Stimulated activated CD8-positive, alpha-beta memory T cell treated with anti-CD3 and anti-CD28 coated beads, Interleukin-4, amount 100 ng/mL, for 48 hours (primary cell): ENCODE data around the gene CAPN5.

Experiments
- DNase-seq: peaks from one replicate; pipeline ENCODE4 v3.0.0-alpha.2; 2020

The CAPN5 gene

DNA sequence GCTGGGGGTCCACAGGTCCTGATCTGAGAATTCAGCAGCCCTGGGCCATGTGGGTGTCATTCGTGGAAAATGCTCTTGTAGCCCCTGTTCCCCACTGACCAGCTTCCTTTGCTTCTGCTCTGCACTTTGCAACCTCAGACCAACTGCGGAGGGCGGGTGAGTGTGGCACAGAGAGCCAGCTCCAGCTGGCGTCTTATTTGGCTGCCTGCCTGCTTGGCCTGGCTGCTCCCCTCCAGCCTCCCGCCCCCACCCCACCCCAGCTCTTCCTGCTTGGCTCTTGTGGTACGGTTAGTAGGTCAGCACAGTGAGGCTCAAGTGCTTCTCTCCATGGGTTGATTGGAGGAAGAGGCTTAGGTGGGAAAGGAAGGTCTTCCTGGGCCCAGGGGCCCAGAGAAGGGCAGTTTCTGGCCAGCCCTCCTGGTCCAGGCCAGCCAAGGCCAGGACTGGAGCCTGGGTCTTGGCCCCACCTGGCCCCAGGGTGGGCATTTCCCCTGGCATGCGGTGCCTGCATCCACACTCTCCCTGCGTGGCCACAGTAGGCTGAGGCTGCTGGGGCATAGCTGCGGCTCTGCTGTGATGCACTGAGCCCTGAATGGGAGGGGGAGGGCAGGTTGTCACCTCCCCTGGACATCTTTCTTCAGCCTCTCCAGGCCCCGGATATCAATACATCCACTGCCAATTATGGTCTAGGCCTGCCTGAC, 87.8 kb downstream of the CAPN5 start:
- no peak for DNase-seq

DNA sequence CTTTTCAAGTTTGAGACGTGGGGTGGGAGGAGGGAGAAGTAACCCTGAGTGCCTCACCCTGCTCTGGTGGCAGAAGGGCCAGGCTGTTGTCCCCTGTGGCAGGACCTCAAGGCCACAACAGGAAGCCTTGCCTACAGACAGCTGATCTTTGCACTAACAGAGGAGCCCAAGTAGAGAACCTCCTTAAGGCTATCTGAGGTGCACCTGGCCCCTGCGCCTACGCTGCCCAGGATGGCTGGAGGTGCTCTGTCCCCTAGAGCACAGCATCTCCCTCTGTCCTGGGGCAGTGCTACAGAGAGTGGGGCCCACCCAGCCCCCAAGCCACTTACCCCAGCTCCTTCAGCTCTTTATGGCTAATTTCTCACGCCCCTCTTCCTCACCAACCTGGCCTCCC, 88.3 kb downstream of the CAPN5 start:
- no peak for DNase-seq

DNA sequence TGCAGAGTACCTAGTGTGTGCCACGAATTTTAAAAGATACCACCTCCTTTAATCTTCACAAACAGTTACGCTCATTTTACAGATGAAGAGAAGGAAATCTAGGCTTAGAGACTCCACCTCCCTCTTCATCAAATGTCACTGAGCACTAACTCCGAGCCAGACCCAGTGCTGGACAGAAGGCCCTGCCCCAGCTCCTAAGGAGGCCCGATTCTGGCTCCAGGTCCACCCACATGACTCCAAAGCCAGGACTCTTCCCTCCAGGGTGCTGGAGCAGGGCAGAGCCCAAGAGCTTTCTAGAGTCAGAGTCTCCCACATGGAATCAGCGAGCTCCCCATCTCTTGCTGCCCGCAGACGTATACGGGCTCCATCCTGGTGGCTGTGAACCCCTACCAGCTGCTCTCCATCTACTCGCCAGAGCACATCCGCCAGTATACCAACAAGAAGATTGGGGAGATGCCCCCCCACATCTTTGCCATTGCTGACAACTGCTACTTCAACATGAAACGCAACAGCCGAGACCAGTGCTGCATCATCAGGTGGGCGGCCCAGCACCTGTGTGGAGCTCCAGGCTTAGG, 88.9 kb downstream of the CAPN5 start:
- DNase-seq, result no peak

DNA sequence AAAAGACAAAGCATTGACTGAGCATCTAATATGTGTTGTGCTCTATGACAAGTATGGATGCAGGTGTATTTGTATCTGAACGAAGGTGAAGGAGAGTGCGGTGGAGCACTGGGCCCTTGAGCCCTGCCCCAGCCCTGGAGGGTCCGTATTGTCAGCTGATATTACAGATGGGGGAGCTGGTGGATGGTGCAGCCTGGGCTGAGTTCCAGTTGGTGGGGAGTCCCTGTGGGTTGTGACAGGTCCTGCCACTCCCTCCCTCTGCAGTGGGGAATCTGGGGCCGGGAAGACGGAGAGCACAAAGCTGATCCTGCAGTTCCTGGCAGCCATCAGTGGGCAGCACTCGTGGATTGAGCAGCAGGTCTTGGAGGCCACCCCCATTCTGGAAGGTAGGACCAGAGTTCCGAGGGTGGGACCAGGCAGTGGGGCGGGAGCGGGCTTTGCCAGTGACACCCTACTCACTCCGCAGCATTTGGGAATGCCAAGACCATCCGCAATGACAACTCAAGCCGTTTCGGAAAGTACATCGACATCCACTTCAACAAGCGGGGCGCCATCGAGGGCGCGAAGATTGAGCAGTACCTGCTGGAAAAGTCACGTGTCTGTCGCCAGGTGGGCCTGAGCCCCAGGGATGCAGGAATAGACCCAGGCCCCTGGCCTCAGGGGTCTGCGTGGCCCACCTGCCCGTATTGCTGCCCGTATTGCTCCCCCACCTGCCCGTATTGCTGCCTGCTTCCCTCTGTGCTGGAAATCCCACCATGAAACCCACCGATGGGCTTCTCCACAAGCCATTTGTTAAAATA, 89.8 kb downstream of the CAPN5 start:
- DNase-seq, result no peak

DNA sequence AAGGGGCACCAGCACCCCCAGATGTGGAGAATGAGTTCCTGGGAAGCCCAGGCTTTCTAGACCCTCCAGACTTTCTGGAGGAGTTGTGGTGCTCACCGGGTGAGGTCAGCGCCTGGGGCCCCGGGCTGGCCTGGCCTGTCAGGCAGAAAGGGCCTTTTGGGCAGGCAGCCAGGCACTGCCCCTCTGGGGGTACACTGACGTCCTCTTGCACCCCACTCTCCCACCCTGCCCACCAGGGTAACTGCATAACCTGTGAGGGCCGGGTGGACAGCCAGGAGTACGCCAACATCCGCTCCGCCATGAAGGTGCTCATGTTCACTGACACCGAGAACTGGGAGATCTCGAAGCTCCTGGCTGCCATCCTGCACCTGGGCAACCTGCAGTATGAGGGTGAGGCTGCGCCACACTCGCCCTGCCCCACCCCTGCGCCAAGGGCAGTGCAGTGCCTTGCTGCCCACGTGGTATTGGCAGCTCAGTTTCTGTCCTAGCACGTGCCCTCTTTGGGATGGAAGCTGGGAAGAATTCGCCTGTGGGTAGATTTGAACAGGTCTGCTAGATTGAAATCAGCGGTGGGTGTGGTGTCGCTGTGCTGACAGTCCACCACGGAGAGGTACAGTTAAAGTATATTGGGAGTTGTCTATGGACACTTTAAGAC, 91.4 kb downstream of the CAPN5 start:
- no peak for DNase-seq

DNA sequence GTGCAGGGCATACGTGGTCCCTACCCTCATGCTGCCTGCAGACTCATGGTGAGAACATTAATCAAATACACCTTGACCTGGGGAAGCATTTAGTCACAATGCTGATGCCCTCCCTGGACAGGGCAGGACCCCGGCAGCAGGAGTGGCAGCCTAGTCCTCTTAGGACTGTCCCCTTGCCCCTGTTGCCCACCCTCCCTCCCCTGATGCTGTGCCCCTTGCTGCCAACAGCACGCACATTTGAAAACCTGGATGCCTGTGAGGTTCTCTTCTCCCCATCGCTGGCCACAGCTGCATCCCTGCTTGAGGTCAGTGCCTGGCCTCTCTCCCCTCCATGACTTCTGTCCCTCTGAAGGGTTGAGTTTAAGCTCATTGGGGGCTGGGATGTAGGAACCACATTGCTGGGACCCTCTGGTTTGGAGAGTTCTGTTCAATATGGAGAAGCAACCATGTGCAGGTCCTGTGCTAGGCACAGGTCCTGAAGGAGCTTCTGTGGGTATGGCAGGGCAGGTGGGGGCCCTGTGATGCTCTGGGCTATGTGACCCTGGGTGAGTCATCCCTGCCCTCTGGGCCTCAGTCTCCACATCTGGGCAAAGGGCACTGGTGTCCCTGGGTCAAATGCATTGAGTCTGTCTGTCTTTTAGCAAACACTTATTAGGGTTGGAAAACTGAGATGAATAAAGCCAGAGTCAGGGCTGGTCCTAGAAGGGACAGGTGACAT, 92.6 kb downstream of the CAPN5 start:
- no peak for DNase-seq

DNA sequence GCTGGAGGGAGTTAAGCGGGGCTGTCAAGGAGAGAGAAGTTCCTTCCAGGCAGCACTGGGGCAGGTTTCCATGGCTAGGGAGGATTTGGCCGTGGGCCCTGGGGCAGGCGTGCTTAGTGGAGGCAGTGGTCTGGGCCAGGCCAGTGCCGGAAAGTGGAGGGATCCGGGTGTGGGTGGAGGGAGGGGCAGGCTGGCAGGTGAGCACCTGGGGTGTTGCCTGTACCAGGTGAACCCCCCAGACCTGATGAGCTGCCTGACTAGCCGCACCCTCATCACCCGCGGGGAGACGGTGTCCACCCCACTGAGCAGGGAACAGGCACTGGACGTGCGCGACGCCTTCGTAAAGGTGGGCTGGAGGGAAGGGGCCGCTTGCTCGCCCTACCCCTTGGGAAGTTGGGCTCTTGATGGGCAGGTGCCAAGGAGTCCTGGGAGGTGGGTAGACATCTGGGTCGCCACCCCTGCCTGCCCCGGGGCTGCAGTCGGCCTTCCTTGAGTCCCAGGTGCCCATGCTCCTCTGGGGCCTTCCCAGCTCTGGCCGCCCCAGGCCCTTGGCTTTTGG, 93.2 kb downstream of the CAPN5 start:
- no peak for DNase-seq

DNA sequence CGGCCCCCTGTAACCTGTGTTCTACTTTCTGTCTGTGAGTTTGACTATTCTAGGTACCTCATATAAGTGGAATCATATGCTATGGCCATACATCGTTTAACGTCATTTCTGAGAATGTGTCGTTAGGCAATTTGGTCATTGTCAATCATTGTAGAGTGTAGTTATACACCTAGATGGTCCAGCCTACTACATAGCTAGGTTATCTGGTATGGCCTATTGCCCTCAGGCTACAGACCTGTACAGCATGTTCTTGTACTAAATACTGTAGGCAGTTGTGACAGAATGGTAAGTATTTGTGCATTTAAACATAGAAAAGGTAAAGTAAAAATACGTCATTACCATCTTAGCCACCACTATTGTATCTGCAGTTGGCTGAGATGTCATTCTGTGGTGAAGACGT, 96.5 kb downstream of the CAPN5 start:
- no peak for DNase-seq

DNA sequence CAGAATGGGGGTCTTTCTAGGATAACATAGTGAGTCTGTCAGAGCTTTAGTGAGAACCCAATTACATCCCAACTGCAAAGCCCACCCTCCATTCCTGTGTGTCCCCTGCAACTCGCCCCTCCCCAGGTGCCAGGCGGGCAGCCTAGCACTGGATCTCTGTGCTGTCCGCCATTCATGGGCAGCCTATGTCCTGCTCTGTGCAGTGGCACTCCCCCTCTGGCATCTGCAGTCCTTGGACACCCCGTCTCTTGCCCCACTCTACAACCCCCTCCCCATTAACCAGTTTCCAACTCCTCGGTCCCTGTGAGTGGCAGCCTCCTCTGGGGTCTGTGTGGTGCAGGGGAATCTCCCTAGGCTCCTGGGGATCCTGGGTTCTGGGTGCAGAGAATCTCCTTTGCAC, 98.3 kb downstream of the CAPN5 start:
- no peak for DNase-seq

DNA sequence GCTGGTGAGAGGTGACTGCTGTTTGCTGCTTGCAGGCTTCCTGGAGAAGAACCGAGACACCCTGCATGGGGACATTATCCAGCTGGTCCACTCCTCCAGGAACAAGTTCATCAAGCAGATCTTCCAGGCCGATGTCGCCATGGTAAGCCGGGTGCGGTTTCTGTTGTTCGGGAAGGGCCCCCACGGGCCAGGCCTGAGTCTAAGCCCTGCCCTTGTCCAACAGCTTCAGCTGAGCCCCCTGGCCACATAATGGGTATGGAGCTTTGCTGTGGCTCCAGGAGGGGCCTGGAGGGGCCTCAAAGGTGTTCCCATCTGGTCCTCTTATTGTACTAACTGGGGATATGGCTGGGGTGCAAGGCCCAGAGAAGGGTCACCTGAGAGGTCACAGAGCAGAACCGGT, 99.2 kb downstream of the CAPN5 start:
- no peak for DNase-seq

DNA sequence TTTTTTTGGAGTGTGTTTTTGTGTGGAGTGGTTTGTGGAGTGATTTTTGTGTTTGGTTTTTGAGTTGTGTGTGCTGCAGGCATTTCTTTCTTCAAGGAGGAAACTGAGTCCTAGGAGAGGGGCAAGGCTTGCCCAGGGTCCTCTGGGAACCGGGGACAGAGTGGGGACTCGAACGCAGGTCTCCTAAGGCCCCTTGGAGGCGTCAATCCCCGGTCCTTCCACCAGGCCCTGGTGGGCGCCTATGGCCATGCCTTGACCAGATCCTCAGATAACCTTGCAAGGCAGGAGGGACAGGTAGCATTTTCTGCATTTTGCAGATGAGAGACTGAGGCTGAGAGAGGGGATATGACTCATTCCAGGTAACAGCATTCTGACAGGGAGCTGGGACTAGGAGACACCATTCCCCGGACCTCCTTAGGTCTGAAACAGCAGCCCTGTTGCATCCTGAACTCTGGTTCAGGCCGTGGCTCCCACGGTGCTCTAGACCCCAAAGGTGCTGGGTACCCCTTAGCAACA, 100.4 kb downstream of the CAPN5 start:
- DNase-seq, result no peak

DNA sequence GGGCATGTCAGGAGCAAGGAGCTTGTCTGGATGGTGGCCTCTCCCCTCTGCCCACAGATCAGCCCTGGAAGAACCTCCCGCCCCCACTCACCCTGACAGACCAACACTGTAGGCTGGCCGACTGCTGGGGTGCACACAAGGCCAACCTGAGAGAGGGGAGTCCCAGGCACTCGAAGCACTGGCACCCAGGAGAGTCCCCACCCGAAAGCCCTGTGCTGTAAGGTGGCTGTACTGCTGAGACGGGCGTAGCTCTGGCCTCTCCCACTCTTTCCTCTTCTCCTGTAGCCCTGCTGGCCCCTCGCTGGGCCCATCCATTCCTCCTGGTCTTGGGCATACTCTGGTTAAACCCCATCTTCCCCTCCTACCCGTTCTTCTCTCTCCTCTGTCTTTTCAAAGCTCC, 101.0 kb downstream of the CAPN5 start:
- no peak for DNase-seq

DNA sequence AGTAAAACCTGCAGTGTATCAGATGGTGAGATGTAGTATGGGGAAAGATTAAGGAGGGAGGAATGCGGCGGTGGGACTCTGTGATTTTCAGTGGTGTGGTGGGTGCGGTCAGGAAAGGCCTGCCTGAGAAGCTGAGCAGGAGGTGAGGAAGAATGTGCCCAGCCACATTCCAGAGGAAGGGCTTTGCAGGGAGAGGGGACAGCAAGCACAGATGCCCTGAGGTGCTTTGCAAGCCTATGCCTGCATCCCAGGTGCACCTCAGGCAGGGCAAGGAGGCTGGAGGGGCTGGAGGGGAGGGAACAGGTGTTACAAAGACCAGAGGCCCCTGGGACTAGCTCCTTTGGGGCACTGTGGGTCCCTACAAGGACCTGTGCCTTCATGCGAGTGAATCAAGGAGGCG, 103.3 kb downstream of the CAPN5 start:
- DNase-seq, result no peak

DNA sequence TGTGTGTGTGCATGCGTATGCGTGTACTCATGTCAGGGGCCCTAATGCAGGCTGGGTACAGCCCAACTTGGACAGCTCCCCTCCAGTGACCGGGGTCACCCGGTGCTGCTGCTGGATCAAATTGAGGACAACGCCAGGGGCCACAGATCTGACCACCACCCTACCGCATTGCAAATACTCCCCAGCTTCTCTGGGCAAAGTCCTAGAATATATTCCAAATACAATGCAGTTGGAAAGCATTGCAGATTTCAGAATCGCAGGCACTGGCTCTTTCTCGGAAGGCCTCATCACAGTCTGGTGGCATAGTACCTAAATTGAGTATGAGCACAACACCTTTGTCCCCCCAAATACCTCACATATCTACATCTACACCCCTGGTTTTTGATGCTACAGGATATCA, 104.5 kb downstream of the CAPN5 start:
- no peak for DNase-seq

DNA sequence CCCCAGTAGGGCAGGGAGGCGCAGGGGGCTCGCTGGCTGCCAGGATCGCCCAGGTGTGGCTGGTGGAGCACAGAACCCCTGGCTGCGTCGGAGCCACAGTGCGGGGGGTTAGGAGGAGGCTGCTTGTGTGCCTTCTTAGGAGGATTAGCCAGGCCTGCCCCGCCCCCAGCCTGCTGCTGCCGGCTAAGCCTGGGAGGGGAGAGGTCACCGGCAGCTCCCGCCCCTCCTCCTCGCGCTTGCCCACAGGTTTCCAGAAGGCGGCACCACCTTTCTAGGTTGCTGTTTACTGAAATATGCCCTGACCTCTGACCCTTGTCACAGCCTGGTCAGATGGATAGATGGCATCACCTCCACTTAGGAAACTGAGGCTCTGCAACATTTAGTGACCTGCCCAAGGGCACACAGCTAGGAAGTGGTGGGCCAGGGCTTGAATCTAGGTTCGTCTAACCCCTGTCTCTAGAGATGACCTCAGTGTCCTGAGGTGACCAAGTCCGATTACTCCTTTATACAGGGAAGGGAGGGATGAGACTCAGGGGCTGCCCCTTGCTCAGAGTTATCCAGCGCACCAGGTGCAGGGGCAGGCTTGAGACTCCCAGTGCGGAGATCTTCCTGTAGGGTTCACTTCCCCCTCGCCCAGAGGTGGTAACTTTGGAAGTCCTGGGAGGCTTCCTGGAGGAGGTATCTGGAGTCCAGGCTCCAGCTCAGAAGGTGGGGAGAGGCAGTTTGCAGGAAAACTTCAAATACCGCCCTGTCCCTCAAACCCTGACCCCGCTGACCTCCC, 105.3 kb downstream of the CAPN5 start:
- DNase-seq, result no peak

DNA sequence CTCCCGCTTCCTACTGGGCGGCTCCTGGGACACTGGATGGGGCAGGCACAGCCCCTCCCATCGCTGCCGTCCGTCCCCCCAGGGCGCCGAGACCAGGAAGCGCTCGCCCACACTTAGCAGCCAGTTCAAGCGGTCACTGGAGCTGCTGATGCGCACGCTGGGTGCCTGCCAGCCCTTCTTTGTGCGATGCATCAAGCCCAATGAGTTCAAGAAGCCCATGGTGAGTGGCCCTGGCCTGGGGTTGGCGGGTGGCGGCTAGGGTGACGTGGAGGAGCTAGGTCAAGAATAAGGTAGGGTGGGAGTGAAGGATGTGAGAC, 105.9 kb downstream of the CAPN5 start:
- DNase-seq, result no peak

DNA sequence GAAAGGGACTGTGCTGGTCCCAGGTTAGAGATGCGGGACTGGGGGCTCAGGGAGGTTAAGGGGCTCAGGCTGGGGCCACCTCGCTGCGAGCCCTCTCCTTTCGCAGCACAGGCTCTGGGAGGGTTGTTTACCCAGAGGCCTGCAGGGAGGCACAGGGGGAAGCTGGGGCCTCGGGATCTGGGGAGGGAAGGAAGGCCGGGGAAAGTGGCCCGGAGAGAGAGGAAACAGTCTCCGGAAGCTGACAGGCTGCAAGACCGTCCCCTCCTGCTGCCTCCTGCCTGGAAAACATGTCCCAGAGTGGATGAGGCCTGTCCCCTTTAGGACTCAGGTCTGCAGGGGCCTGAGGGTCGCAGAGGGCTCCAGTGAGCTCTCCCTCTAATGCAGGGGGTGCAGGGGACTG, 106.7 kb downstream of the CAPN5 start:
- DNase-seq, result no peak

DNA sequence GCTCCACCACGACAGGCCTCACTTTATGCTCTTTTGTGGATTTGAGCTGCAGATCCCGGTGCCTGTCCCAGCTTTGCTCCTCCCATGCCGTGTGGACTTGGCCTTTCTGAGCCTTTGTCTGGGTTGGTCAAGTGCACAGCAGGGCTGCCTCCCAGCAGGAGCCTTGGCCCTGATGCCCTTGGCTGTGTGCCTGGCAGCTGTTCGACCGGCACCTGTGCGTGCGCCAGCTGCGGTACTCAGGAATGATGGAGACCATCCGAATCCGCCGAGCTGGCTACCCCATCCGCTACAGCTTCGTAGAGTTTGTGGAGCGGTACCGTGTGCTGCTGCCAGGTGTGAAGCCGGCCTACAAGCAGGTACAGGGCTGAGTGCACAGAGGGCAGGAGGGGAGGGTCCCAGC, 107.8 kb downstream of the CAPN5 start:
- no peak for DNase-seq

DNA sequence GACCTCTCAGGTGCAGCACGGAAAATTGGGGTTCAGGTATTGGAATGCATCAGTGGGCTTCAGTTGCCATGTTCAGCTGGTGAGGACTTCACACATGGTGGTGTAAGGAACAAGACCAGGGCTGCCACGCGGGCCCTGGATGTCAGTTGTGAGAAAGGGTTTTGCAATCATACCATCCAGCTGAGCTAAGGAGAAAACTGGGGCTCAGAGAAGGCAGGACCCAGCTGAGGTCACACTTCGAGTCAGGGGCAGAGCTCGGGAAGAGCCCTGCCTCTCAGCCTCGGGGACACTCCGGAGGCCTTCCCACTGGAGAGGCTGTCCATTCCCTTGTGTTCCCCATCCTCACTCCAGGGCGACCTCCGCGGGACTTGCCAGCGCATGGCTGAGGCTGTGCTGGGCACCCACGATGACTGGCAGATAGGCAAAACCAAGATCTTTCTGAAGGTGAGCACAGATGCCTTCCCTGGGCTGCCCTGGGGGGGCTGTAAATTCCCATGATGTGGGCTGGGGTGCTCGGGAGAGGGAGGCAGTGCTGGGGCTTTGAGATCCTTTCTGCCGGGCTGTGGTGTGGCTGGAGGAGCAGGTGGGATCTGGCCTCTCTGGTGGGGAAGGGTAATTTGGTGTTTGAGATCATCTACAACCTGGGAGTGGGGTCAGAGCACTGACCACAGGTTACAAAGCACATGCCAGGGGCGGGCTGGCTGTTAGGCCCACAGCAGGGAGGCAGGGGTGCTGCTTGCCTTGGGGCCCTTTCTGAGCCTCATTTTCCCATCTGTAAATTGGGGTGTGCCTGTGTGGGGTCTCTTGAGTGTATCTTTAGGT, 108.5 kb downstream of the CAPN5 start:
- DNase-seq, result no peak
